Common myeloid progenitor, CD34-positive (primary cell): ENCODE measurements around the gene ZNF177. TPM values are rescaled to one million over a fixed set of nuclear protein-coding genes. Genes with fewer than 3 reads are reported as not detected.
A peak's percentile ranks its signal among the peaks of the same experiment; 100 is the strongest.
"Not testable (repeated sequence)": the region's sequence is repeated elsewhere in the genome, so short reads cannot be mapped to it uniquely, and the experiment has no call there.

Experiments
- CTCF ChIA-PET: fragments of 350-600 bp; sonication (Branson Sonifier 250); formaldehyde crosslinking; loops from one replicate; lab custom pipeline; 2021; ENCODE audit warnings: antibody characterized with exemption; lab: Charles Lee
- POLR2A ChIA-PET: fragments of 350-600 bp; sonication (Branson Sonifier 250); formaldehyde crosslinking; loops from one replicate; lab custom pipeline; 2021; ENCODE audit warnings: antibody characterized with exemption; lab: Charles Lee
- DNase-seq, 3 donors: peaks; one replicate each; pipeline versions ENCODE4 v3.0.0 to v3.0.0-alpha.2; 2013
- H3K27ac ChIP-seq, 2 experiments: 1 replicate in 1 of 2; 2 replicates in 1 of 2; pipeline ENCODE4 v1.7.0; 2013; ENCODE audit warnings: inconsistent platforms in 2 of 2, low read length in 2 of 2, mild to moderate bottlenecking in 2 of 2, low read depth in 1 of 2, moderate library complexity in 1 of 2; ENCODE audit not compliant: severe bottlenecking in 2 of 2, insufficient read depth in 1 of 2, poor library complexity in 1 of 2
- H3K27me3 ChIP-seq, 5 experiments: replicated peaks in 2 of 5; 1 replicate in 3 of 5; 2 replicates in 2 of 5; pipeline versions ENCODE4 v1.6.1 to v1.7.0; 2013; ENCODE audit warnings: low read length in 4 of 5, mild to moderate bottlenecking in 2 of 5, moderate library complexity in 2 of 5, inconsistent platforms in 1 of 5; ENCODE audit not compliant: insufficient read depth in 5 of 5, control insufficient read depth in 4 of 5
- H3K36me3 ChIP-seq, 4 experiments: 1 replicate in 2 of 4; 2 replicates in 2 of 4; pipeline versions ENCODE4 v1.6.1 to v1.7.0; 2013; ENCODE audit warnings: low read length in 3 of 4, control low read depth in 1 of 4, mild to moderate bottlenecking in 1 of 4; ENCODE audit not compliant: control insufficient read depth in 4 of 4, insufficient read depth in 4 of 4
- H3K4me1 ChIP-seq, 4 experiments: 1 replicate in 3 of 4; 2 replicates in 1 of 4; pipeline versions ENCODE4 v1.6.1 to v1.7.1; 2013; ENCODE audit warnings: low read length in 3 of 4, mild to moderate bottlenecking in 3 of 4, control low read depth in 1 of 4, inconsistent platforms in 1 of 4, moderate library complexity in 1 of 4; ENCODE audit not compliant: control insufficient read depth in 4 of 4, insufficient read depth in 4 of 4; ENCODE audit errors: control extremely low read depth in 1 of 4
- H3K4me3 ChIP-seq, 7 experiments: 1 replicate in 4 of 7; 2 replicates in 3 of 7; pipeline versions ENCODE4 v1.5.1 to v1.7.0; 2013; ENCODE audit warnings: mild to moderate bottlenecking in 7 of 7, low read length in 6 of 7, moderate library complexity in 6 of 7, inconsistent platforms in 2 of 7, low read depth in 2 of 7, control low read depth in 1 of 7; ENCODE audit not compliant: insufficient read depth in 4 of 7, control insufficient read depth in 1 of 7; ENCODE audit errors: extremely low read depth in 1 of 7
- H3K9me3 ChIP-seq, 5 experiments: 1 replicate in 4 of 5; 2 replicates in 1 of 5; pipeline versions ENCODE4 v1.6.1 to v1.7.1; 2013; ENCODE audit warnings: low read length in 4 of 5, mild to moderate bottlenecking in 2 of 5, inconsistent platforms in 1 of 5, low read depth in 1 of 5, moderate library complexity in 1 of 5; ENCODE audit not compliant: control insufficient read depth in 4 of 5, insufficient read depth in 2 of 5; ENCODE audit errors: control extremely low read depth in 1 of 5
- WGBS: methylation state at CpG from one replicate; pipeline ENCODE4 v1.1.5; 2013; ENCODE audit not compliant: insufficient coverage; 5-methylcytosine and 5-hydroxymethylcytosine counted together
- polyA plus RNA-seq: library from polyadenylated mRNA; unstranded; fragments of 120-200 nt; gene quantifications from one replicate; pipeline ENCODE4 v1.2.1, GENCODE V29; 2013

ZNF177 gene
- 4.1 TPM for polyA plus RNA-seq

DNA sequence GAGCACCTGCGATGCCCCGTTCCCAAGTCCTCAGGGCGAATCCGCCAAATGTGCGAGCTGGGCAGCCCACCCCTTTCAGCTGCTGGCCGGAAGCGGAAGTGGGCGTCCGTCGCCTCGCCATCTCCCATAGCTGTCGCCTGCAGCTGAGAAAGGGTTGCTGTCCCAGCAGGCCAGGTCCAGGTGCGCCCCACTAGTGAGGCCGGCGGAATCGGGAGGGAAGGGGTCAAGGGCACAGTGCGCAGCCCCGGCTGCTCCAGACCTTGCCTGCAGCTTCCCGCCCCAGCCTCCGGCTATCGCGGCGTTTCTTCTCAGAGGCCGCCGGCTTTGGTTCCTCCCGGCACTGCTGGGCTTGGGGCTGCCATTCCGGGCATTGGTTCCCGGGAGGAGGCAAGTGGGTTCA is at the start of gene ZNF177:
Gene ZNF177 (plus strand): TSS at position 109 of the 400 bp plus-strand sequence. CDS start 15,299 bp downstream, outside the sequence.
- CTCF ChIA-PET = no interaction called here
- H3K27me3 ChIP-seq = peaks cover 0 to 3% (median 0%) of the 10 kb centered on the region in 5 experiments
- H3K36me3 ChIP-seq = peaks cover 0 to 11% (median 2%) of the 10 kb centered on the region in 4 experiments
- DNase-seq = peak; percentile 8 to 60 (median 38)
- peaks cover 6 to 53% (median 35%) of the 10 kb centered on the region in 5 experiments for H3K9me3 ChIP-seq
- 5% methylated on average over 20 of the region's 28 CpGs for WGBS
- POLR2A ChIA-PET = no interaction called here
- peak within 1 kb of the TSS; percentile 24 to 85 (median 56) for H3K4me3 ChIP-seq
- H3K4me1 ChIP-seq = peaks cover 0 to 10% (median 1%) of the 10 kb centered on the region in 4 experiments
- no peak within 1 kb of the TSS for H3K27ac ChIP-seq

DNA sequence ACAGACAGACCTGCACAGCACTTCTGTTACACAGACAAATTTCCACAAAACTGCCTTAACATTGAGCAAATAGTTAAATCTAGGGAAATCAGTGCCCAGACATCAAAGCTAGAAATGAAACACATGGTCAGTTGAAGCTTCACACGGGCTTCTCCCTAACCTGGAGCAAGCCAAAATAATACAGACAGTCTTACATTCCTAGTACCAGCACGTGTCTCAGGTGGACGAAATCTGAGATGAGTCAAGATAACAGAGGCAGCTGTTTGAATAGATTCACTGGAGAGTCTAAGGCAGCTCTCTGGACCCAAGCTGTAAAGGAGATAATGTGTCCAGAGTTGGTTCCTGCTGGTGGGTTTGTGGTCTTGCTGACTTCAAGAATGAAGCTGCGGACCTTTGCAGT is 49.1 kb upstream of the ZNF177 start:
- Histone ChIP-seq H3K27me3 (no peaks in the 10 kb centered on the region), H3K4me3 (no peak overlapping the region), H3K4me1 (peaks cover 0 to 6% (median 4%) of the 10 kb centered on the region in 4 experiments), H3K27ac (no peak overlapping the region), H3K36me3 (no peaks in the 10 kb centered on the region), H3K9me3 (peaks cover 0 to 17% (median 6%) of the 10 kb centered on the region in 5 experiments)
- CTCF ChIA-PET = interaction anchor here (0.6 to 2.0 kb wide), 4 partner anchors 10 to 483 kb away, joined by 3 to 9 read pairs (median 4); partner anchors contain the start of gene ZNF559
- WGBS = 94% methylated on average over 2 of the region's 4 CpGs
- DNase-seq = no peak
- POLR2A ChIA-PET = no interaction called here

DNA sequence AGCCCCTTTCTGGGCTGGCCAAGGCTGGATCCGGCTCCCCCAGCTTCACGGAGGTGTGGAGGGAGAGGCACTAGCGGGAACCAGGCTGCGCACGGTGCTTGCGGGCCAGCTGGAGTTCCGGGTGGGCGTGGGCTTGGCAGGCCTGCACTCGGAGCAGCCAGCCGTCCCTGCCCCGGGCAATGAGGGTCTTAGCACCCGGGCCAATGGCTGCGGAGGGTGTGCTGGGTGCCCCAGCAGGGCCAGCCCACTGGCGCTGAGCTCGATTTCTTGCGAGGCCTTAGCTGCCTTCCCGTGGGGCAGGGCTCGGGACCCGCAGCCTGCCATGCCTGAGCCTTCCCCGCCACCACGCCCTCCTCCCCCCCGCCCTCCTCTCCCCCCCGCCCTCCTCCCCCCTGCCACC is 41.5 kb upstream of the ZNF177 start:
- H3K4me3 ChIP-seq = no peak overlapping the region
- POLR2A ChIA-PET = no interaction called here
- H3K9me3 ChIP-seq = peaks cover 0 to 20% (median 7%) of the 10 kb centered on the region in 5 experiments
- H3K27me3 ChIP-seq = no peaks in the 10 kb centered on the region
- DNase-seq = no peak
- H3K4me1 ChIP-seq = peaks cover 0 to 13% (median 6%) of the 10 kb centered on the region in 4 experiments
- H3K27ac ChIP-seq = no peak overlapping the region
- 99% methylated on average over 10 of the region's 23 CpGs for whole genome bisulfite sequencing
- CTCF ChIA-PET = no interaction called here
- peaks cover 0 to 6% (median 3%) of the 10 kb centered on the region in 4 experiments for H3K36me3 ChIP-seq

DNA sequence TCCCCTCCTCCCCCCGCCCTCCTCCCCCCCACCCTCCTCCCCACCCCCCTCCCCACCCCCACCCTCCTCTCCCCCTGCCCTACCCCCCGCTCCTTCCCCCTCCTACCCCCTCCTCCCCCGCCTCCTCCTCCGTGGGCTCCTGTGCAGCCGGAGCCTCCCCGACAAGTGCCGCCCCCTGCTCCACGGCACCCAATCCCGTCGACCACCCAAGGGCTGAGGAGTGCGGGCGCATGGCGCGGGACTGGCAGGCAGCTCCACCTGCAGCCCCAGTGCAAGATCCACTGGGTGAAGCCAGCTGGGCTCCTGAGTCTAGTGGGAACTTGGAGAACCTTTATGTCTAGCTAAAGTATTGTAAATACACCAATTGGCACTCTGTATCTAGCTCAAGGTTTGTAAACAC is 41.1 kb upstream of the ZNF177 start:
- DNase-seq, H3K4me3 ChIP-seq, POLR2A ChIA-PET, H3K27me3 ChIP-seq, H3K36me3 ChIP-seq, H3K27ac ChIP-seq: not testable (repeated sequence)
- Histone ChIP-seq H3K4me1 (peaks cover 0 to 13% (median 6%) of the 10 kb centered on the region in 4 experiments), H3K9me3 (peaks cover 0 to 17% (median 7%) of the 10 kb centered on the region in 5 experiments)
- WGBS = no CpG with 5 or more reads among the region's 14 CpGs
- CTCF ChIA-PET = interaction anchor here (1.4 kb wide), 1 partner anchor 12 kb away, joined by 4 read pairs; the partner anchor contains the start of gene ZNF699

DNA sequence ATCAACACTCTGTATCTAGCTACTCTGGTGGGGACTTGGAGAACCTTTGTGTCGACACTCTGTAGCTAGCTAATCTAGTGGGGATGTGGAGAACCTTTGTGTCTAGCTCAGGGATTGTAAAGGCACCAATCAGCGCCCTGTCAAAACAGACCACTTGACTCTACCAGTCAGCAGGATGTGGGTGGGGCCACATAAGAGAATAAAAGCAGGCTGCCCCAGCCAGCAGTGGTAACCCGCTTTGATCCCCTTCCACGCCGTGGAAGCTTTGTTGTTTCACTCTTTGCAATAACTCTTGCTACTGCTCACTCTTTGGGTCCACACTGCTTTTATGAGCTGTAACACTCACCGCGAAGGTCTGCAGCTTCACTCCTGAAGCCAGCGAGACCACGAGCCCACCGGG is 40.6 kb upstream of the ZNF177 start:
- H3K27ac ChIP-seq, H3K4me3 ChIP-seq, POLR2A ChIA-PET, DNase-seq, H3K27me3 ChIP-seq: not testable (repeated sequence)
- H3K9me3 ChIP-seq = peaks cover 0 to 21% (median 11%) of the 10 kb centered on the region in 5 experiments
- 98% methylated on average over 7 of the region's 10 CpGs for WGBS
- H3K4me1 ChIP-seq = peaks cover 0 to 13% (median 6%) of the 10 kb centered on the region in 4 experiments
- CTCF ChIA-PET = interaction anchor here (1.4 to 1.9 kb wide), 2 partner anchors 8 to 12 kb away, joined by 4 to 9 read pairs; partner anchors contain the start of gene ZNF699
- H3K36me3 ChIP-seq = peaks cover 0 to 11% (median 7%) of the 10 kb centered on the region in 4 experiments

DNA sequence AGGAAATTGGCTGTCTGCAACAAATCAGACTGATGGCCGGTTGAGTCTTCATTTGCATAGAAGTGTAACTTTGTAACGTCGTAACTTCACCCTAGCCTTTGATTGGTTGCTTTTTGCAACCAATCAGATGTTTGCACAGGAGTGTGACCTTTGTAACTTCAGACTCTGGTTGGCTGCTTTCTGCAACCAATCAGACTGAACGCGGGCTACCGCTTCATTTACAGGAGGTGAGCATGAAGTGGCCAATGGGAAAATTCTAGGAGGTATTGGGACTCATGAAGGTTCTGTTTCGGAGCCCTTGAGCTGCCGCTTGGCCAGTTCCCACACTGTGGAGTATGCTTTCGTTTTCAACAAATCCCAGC is 39.3 kb upstream of the ZNF177 start:
- Histone ChIP-seq H3K9me3 (peaks cover 1 to 33% (median 23%) of the 10 kb centered on the region in 5 experiments), H3K4me1 (peaks cover 0 to 13% (median 6%) of the 10 kb centered on the region in 4 experiments), H3K4me3 (peak overlapping the region; percentile 49 to 88 (median 80)), H3K27ac (peak overlapping the region in 1 of 2 experiments; percentile 89), H3K36me3 (peaks cover 2 to 23% (median 15%) of the 10 kb centered on the region in 4 experiments), H3K27me3 (no peaks in the 10 kb centered on the region)
- DNase-seq = peak in 1 of 3 donors; percentile 79
- ChIA-PET POLR2A (interaction anchor here (0.9 kb wide), 1 partner anchor 112 kb away, joined by 5 read pairs; the partner anchor contains the start of gene ZNF266), CTCF (interaction anchor here (1.2 to 1.9 kb wide), 3 partner anchors 9 to 12 kb away, joined by 3 to 9 read pairs (median 5); no protein-coding TSS in a partner anchor)
- WGBS = 0% methylated on average over 9 of the region's 9 CpGs
